GM18520 (cell line): ENCODE measurements around the gene MAPK6.

Source experiments
- ATAC-seq: cut with Tn5 transposase; IDR thresholded peaks from one replicate; pipeline ENCODE4 v1.9.1; 2021; ENCODE audit not compliant: unreplicated experiment

MAPK6 gene

DNA sequence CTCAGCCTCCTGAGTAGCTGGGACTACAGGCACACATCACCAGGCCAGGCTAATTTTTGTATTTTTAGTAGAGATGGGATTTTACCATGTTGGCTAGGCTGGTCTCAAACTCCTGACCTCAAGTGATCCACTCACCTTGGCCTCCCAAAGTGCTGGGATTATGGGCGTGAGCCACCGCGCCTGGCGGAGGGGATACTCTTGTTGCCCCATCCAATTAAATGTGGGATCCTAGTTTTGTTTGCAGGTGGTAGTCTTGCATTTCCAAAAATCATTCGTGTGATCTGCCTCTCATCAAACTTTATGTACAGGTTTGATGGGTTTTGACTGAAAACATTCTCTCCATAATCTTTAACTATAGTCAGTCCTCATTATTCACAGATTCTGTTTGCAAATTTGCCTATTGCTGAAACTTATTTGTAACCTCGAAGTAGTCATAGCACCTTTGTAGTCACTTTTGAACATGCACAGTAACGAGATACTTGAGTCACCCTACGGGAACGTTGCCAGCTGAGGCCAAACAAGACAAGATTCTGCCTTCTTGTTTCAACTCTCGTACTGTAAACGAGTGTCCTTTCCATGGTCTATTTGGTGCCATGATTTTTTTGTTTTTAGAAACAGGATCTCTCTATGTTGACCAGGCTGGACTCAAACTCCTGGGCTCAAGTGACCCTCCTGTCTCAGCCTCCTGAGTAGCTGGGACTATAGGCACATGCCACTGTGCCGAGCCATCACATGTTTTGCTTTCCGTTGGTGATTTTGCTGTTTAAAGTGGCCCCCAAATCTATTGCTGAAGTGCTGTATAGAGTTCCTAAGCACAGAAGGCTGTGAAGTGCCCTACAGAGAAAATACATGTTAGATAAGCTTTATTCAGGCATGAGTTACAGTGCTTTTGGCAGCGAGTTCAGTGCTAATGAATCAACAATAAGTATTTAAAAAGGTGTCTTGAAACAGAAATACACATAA lies 8.1 kb upstream of the MAPK6 start:
- no peak for ATAC-seq

DNA sequence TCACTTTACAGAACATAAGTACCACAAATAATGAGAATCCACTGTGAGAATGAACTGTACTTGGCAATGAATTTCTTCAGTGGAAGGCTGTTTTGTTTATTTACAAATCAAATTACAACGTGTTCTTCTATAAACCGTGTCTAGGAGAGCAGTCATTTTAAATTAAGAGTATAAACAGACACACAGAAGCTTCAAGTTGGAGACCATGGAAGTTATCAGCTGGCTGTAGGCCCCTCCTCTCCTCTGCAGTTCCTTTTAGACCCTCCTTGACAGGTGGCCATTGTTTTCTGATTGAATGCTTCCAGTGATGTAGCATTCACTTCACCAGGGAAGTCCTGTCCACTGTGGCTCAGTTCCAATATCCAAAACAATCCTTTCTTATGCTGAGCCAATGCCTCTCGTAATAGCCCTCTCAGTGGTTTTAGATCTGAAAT lies 7.3 kb upstream of the MAPK6 start:
- no peak for ATAC-seq

DNA sequence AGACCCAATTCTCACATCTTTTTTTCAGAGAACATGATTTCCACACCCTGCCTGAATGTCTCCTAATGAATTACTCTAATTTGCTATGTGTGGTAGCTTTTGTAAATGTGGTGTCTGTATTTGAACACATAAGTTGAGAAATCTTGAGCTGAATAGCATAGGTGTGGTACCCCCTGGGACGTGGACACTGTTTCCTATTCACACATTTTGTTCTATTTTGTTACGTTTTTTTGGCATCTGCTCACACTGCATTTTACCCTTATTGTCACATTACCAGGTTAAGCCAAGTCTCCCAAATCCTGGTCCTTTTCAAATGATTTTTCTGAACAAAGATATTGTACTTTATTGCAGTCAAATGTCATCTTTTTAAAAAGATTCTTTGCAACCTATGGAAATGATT lies 6.8 kb upstream of the MAPK6 start:
- no peak for ATAC-seq

DNA sequence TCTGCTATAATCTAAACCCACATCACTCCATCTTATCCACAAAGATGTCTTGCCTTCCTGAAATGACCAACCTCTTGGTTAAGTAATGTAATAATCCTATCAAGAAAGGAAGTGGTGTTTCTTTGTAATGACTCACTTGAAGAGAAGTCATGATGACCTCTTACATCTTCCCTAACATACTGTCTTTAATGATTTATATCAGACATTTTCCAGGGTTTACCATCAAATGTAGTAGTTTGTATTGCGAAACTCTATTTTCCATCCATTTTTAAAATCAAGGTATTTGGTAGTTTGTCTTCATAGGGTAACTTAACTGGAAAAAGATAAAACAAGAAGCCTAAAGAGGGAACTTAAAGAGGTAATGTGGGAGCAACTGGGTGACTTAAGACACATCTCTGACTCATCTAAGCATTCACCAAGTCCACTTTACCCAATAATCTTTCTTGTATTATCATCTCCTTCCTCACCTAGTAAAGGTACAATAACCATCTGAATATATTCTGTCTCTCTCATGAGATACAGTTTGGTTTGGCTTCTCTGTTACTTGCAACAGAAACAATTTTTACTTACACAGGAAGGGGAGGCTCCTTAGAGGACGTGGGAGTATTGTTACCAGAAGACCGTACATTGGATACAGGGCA lies 5.7 kb upstream of the MAPK6 start:
- peak; percentile 29 for ATAC-seq

DNA sequence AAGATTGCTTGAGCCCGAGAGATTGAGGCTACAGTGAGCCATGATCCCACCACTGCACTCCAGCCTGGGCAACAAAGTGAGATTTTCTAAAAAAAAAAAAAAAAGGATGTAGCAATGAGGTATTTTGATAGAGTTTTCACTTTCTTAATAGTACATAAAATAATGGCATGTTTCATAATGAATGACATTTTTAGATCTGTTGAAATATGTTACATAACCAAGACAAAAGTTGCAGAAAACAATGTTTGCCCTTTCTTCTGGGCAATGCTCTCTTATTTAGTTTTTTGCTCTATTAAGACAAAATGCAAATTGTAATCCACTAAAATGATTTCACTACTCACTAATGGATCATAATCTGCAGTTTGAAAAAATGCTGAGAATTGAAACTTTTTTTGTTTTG lies 4.4 kb upstream of the MAPK6 start:
- ATAC-seq: no peak

DNA sequence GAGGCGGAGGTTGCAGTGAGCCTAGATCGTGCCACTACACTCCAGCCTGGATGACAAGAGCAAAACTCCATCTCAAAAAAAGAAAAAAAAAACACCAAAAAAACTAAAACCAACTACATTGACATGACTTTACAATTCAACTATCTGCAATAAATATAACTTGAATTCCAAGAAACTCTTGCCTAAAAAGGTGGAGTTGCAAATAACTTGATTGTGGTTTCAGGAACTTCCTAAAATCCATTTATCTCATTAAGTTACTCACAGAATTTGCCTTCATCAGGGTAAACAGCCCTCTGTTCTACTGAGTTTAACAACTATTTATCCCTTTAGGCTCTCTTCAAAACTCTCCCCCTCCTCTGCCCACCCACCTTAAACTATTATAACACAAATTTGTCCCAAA lies 2.7 kb upstream of the MAPK6 start:
- no peak for ATAC-seq

DNA sequence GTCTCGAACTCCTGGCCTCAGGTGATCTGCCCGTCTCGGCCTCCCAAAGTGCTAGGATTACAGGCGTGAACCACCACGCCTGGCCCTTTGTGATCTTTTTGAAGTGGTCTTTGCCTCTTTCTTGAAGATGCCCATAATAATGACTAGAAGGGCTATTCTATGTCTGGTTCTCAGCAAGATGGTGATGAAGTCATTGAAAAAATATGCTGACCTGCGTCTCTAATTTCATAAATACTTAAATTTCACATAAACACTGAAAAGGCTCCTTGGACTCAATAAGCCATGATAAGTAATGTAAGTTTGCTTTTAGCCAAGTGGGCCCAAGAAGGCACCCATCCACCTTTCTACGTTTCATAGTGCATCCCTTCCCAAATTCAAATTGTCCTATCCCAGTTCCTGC lies 775 bp upstream of the MAPK6 start:
- ATAC-seq: no peak

DNA sequence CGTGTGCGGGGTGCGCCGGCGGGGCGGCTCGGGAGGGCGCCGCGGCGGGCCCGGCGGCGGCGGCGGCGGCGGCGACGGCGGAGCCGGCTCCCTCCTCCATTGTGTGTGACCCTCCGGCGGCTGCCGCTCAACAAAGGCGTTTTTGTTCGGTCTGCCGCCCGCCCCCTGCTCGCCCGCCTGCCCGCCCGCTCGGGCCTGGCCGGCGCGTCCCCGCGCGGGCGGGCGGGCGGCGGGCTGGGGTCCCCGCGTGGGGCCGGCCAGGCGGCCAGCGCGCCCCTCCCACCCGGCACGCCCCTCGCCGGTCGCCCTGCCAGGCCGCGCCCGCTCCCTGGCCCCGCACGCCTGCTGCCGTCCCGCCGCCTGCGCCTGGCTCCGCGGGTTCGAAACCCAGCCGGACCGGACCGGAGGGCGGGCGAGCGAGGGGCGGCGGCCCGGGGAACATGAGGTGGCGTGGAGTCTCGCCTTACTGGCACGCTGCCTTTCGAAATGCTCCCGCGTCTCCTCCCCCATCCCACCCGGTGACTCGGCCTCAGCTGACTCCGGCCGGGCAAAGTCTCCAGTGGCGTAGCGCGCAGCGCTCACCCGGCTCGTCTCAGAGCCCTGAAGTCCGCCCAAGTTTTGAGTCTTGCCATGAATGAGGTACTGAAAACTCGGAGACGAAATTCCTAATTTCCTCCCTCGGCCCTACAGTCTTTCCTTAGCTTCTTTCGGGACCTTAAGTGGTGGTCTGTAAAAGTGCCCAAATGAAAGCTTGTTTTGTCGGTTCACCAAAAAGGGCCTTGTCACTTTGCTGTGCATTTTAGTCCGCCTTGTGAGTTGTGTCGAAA lies 588 bp downstream of the MAPK6 start:
- peak; percentile 39 for ATAC-seq

DNA sequence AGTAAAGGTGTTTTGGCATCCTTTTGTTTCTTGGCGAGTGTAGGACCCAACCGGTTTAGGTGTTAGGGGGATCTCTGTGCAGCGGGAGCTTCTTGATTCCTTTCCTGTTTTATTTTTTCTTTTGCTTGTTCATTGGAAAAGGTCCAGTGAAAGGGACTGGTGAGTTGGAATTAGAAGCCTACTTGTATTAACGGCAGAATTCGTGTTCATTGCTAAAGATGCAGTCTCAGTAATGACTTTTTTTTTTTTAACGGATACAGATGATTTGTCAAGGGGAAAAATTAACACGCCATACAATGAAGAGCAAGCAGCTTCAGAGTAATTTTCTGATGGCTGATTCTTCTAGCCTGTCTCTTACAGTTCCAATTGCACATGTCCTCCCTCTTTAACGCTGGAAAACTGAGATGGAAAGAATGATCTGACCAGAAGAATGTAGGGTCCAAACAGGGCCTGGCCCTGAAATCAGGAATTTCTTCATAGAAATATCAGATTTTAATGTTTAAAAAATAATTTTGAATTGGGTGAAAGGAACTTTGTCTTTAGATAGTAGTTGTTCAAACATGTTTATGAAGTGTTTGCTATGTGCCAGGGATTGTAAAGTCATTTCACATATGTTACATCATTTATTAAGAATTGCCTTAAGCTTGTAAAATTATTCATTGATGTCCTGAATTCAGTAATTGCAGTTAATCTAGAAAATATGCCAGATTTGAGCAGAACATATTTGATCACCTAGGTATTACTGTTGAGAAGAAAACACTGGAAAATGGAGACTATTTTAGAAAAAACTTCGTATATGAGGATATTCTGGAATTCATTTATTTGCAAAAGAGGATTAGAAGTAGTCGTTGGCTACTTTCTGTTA lies 1.4 kb downstream of the MAPK6 start:
- ATAC-seq: no peak

DNA sequence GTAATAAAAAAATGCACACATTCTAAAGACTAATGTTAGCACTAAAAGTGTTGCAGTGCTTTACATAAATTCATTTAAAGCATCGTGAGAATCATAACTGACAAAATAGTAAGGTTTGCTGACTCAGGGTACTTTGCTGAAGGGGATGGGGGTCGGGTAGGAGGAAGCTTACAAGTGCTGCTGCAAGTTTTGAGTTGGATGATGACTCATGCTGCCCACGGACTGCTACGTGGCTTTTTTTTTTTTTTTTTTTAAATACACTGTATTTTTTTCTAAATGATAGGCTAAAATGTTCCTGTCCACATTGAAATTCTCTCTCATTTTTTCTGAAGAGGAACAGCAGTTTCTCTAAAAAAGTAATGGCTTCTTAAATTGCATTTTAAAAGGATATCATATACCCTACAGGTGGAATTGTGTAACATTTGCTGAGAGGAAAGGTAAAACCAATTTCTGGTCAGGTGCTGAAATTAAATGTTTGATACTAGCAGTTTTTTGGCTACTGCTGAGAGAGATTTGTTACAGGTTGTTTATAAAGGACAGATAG lies 2.2 kb downstream of the MAPK6 start:
- no peak for ATAC-seq

DNA sequence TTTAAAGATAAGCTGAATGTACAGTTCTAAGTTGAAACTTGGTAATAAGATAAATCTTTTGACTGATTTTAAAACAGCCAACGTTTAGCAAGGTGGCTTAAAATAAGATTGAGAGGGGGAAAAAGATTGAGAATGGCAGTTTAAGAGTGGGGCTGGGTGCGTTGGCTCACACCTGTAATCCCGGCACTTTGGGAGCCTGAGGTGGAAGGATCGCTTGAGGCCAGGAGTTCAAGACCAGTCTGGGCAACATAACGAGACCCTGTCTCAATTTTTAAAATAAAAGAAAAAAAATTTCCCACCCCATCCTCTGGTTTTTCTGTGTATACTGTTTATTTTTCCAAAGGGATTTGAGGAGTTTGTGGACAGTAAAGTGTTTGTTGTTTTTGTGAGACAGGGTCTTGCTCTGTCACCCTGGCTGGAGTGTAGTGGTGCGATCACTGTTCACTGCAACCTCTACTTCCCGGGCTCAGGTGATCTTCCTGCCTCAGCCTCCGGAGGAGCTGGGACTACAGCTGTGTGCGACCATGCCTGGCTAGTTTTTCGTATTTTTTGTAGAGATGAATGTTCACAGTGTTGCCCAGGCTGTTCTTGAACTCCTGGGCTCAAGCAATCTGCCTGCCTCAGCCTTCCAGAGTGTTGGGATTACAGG lies 3.0 kb downstream of the MAPK6 start:
- no peak for ATAC-seq

DNA sequence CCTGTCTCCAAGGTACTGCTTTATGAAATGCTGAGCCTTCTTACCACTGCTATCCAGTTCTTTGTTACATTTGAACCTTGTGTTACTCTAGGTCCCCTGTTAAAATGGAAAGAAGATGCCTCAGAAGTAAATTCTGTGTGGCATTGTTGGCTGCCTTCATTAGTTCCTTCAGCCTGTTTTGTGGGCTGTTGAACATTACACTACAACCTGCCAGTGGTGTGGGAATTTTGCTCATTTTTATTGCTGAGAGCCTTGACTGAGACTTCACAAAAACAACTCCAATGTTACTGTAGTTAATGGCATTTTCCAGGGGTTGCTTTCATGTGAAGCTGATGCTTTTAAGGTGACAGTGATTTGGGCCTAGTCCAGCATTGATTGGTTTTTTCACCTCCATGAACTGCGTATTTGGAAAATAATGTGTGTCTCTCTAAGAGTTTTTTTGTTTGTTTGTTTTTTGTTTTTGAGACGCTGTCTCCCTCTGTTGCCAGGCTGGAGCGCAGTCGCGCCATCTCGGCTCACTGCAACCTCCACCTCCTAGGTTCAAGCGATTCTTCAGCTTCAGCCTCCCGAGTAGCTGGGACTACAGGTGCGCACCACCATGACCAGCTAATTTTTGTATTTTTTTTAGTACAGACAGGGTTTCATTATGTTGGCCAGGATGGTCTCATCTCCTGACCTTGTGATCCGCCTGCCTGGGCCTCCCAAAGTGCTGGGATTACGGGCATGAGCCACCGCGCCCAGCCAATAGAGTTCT lies 4.3 kb downstream of the MAPK6 start:
- no peak for ATAC-seq

DNA sequence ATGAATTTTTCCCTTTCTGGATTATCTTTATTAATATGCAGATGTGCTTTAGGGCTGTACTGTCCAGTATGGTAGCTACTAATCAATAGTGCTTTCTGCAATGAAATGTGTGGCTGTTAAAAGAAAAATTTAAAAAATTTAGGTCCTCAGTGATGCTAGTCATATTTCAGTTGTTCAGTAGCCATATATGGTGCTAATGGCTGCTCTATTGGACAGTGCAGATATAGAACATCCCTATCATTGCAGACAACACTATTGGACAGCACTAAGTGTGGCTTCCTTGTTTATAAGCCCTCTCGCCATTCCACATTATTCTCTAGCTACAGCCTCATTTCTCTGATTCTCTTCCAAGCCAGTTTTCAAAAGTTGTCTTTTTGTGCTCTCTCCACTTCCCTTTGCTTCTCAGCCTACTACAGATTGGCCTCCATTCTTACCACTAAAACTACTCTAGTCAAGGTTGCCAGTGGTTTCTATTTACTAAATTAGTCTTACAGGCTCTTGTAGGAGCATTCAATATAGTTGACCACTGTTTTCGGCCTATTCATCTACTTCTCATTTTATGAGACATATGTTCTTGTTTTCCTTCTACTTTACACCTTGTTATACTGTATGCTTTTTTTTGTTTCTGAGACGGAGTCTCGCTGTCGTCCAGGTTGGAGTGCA lies 9.5 kb downstream of the MAPK6 start:
- ATAC-seq: no peak

DNA sequence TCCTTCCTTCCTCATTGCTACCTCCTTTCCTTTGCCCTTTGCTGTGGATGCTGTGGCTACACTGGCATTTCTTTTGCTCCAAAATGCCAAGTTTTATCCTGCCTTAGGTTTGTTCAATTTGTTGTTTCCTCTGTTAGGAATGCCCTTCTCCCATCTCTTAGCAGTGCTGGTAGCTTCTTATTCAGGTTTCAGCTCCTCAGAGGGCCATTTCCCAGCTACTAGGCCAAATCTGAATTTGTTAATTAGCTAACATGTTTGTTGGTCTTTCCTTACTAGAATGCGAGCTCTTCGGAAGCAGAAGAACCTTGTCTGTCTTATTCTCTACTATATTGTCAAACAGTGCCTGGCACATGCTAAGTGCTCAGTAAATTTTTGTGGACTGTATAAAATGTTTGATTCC lies 11.0 kb downstream of the MAPK6 start:
- ATAC-seq: no peak

DNA sequence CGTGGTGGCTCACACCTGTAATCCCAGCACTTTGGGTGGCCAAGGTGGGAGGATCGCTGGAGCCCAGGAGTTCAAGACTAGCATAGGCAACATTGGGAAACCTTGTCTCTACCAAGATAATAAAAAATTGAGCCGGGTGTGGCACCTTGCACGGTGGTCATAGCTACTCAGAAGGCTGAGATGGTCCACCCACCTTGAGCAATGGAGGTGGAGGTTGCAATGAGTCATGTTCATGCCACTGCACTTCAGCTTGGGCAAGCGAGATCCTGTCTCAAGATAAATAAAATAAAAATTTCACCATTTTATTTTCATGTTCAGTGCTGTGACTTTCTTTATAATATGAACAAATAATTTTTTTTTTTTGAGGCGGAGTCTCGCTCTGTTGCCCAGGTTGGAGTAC lies 12.5 kb downstream of the MAPK6 start:
- no peak for ATAC-seq

DNA sequence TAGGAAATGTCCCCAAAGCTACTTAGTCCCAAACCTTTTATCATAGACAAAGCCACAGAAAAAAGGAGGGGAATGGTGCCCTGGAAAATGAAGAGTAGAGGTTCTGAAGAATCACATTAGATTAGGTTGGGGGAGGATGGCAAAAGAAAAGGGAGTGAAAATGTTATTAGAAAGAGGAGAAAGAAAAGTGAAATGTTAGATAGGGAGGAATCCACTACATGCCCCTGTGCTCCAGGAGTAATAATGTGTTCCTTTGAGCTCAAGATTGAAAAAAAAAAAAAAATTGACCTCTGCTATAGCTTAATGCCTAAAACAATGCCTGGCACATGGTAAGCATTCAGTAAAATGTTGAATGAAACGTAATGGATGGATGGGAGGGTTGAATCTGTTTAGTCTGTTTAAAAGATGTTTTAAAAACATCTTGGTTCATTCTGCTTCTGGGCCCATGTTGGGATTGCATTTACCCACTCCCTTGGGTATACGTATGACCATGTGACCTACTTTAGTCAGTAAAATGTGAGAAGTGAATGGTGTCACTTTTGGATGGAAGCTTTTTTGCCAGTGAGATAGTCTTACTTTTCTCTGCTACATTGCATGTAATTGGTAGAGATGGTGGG lies 19.0 kb downstream of the MAPK6 start:
- no peak for ATAC-seq

DNA sequence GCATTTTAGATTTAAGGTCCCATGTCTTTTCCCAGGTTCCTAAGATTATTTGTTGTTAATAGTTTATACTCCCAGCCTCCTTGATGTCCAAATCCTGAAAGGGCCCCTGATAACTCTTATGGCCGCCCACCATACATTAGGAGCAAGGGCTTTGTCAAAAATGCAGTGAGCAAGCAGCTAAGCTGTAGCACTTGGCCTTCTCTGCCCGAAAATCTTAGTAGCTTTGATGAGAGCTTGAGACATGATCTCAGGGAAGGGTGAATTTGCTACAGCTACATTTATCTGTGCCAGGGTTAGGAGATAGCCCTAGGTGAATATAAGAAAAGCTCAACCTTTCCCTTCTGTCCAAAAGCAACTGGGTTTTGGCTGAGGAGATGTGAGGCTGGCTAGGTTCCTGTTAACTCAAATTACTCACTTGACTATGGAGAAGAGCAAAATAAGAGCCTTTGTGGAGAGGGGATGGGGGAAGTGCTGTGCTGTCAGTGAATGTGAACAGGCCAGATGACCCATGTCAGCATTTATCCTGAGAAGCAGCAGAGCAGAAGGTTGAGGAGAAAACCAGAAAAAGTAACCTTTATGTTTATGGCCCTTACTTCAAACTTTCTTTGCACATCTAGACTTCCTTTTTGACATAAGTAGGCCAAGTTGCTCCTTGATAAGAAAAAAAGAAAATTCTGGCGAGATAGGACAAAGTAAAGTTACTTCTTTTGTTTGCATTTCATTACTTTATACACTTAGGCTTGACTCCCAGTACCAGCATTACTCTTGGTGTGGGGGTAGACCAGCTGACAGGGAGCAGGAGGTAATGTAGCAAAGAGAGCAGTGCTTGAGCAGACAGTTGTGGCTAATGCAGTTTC lies 21.1 kb downstream of the MAPK6 start:
- ATAC-seq: no peak
